HG02623 (cell line): Measurements from ENCODE around the gene ARL4A.

Source experiments
- ATAC-seq: cut with Tn5 transposase; IDR thresholded peaks from one replicate; pipeline ENCODE4 v1.9.1; 2021; ENCODE audit warnings: moderate library complexity; ENCODE audit not compliant: unreplicated experiment

ARL4A gene

DNA sequence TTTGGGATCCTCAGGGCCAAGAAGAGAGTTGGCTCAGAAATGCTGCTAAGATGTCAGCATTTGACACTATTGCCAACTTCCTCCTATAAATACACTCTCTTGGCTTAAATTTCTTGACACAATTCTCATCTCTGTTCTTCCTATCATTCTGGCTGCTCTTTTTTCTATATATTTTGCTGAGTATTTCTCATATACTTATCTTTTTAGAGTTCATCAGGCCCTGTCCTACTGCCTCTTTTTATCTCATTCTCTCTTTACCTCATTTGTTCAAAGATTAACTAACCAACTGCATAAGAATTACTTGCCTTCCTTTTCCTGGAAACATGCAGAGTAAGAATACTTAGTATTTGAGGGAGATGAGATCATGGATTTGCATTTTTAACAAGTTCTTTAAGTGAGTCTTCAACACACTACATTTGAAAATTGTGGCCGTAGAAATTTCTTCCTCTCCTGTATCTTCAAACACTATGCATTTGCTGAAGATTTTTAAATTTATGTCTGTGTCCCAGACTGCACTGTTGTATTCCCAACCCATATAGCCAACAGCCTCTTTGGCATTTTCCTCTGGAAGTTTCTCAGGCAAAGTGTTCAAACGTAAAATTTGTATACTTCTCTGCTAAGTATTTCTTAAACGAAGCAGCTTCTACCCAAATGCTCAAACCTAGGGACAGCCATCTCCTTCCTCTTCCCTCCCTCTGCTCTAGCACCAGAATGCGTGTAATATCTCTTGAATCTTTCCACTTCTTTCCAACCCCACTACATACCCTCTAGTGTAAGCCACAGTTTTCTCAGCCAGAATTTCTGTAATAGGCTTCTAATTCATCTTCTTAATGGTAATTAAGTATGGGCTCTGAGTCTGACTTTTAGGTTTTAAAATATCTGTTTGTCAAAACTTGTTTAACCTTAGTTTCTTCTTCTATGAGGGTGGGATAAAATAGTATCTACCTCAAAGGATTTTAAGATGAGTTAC is 35.5 kb downstream of the ARL4A start:
- ATAC-seq: no peak

DNA sequence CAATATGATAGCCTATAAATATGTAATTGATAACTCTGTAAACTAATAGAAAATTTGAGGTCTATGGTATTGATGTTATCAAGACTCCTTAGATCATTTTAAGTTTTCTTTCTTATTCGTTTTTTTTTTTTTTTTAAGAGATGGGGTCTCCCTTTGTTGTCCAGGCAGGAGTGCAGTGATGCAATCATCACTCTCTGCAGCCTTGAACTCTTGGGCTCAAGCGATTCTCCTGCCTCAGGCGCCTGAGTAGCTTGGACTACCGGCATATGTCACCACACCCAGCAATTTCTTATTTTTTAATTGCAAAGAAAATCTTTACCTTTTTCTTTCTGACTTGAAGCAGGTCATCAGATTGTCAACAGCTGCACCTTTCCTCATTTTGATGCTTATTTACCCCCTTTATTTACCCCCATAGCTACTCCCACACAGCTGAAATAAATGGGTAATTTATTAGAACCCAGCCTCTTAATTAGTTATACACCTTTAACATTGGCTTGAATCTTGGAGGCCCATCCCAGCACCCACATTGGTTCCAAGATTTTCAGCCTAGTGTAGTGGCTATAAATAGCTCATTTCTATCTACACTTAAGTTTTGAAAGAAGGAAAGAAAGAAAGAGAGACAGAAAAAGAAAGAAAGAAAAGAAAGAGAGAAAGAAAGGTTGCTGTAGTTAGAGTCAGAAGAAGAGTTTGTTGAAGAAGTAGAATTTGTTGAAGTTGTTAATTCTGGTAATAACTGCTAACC is 38.3 kb downstream of the ARL4A start:
- ATAC-seq: no peak

DNA sequence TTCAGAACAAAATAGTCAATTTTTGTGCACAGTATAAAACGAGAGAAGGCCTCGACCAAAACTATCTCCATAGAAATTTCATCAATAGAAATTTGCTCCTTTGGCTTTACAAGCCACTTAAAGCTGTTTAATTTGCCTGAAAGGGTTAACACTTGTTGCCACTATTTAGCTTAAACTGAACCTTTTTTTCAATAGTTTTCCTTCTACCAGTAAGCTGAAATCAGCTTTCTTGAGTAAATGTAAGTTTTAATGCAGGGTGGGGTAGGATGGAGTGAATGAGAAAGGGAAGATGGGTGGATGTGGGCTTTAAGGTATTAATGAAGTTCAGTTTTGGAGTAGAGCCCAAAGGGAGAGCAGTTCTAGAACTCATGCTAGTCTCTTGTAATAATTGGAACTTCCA is 39.5 kb downstream of the ARL4A start:
- ATAC-seq: no peak

DNA sequence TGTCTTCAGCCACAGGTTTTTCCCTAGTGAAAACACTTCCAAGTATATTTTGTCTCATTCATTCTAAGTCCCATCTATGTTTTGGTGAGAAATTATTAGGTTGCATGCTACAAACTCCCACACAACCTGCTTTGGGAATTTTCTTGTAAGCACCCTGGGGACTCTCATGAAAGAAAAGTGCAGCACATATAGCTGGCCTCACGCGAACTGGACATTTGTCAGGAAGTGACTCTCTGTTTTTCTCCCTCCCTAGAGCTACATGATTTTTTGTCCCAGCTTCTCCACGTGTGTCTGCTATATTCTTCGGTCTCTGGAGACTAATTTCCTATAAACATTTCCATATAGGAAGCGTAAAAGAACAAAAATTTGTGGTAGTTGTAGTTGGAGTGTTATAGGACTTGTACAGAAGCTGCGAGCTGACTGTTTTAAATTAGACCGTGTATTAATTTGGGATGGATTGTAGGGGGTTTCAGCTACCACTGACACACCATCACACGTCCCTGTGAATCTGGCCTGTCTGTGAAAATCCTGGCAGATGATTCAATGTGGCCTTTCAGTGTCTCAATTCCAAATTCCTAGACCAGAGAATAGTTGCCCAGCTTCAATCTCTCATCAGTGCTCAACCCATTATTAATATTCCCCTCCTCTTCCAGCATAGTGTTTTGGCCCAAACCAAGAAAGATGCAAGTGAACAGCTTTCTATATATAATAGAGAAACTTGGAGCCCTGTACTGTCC is 40.2 kb downstream of the ARL4A start:
- no peak for ATAC-seq

DNA sequence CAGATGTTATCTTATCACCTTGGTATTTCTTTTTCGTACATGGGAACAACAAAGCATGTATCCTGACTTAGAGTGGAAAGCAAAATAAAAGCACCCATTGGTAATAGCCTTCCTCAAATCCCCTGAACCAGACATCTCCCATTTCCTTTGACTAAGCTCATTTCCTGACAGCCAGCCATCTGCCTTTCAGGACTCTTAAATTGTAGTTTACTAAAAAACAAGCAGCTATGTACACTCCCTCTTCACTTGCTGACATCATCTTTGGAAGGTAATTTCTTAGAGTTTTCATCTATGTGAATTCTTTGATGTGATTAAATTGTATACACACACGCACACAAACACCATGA is 40.7 kb downstream of the ARL4A start:
- no peak for ATAC-seq

DNA sequence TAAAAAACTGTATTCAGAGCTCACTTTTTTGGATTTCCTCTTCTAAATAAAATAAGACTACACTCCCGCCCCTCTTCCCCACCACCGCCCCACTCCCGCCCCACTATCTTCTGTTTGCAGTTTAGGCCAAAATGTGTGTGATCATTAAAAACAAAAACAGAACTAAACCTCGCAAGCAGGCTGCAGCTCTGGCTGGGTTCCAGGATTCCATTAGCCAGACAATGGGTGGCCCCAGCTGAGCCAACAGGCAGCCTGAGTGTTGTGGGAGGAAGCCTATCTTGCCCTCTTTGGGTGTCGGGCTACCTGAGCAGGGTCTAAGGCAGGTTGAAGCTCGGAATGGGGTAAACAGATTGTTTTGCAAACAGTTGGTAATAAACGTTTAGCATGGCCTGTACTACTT is 41.7 kb downstream of the ARL4A start:
- no peak for ATAC-seq

DNA sequence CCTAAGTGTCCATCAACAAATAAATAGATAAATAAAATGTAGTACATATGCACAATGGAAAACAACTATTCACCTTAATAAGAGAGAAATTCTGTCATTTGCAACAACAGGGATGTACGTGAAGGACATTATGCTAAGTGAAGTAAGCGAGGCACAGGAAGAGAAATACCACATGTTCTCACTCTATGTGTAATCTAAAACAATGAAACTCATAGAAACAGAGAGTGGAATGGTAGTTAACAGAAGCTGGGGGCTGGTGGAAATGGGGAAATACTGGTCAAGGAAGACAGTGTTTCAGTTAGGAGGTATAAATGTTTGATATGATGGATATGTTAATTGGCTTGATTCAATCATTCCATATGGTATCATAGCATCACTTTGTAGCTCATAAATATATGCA is 43.1 kb downstream of the ARL4A start:
- no peak for ATAC-seq

DNA sequence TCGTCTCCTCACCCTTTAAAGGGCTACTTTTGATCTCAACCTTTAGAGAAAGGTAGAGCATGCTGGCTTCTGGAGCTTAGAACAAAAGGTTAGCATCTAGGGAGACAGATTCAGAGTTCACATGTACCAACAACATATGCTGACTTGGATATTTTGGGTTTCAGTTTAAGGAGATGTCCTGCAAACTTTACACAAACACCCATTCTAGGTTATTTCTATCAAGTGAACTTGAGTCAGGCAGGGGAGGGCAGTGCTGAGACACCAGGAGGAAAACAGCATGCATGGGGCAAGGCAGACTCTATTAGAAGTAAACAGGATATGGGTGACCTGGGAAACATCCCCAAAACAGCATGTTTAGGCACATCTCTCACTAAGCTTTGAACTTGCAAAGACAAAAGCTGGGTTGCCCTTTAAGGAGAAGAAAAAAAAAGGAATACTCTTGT is 43.8 kb downstream of the ARL4A start:
- ATAC-seq: no peak

DNA sequence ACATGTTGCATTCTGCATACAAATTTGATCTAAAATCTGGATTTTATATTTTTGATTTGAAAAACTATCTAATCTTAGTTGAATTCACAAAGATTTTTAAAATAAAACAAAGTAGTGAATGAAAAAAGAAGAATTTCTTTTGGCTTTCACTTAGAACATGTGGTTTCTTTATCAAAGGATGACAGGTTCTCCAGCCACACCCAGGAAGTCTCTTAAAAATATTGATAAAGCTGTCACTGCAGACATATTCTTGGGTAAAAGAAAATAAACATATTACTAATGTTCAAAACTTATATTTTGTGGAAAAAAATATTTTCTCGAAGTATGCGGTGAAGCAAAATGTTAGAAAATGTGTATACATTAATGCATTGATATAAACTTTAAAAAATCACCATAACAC is 44.3 kb downstream of the ARL4A start:
- ATAC-seq: no peak

DNA sequence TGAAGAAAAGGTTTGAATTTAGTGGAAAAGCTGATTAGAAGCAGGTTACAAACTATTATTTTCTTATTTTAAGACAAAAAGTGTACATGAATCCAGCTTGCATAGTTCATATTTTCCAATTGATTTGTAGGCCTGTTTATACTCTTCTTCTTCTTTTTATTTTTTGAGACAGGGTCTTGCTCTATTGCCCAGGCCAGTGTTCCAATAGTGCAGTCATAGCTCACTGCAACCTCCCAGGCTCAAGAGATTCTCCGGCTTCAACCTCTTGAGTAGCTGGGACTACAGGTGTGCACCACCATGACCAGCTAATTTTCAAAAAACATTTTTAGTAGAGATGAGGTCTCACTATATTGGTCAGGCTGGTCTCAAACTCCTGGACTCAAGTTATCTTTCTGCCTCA is 45.0 kb downstream of the ARL4A start:
- no peak for ATAC-seq

DNA sequence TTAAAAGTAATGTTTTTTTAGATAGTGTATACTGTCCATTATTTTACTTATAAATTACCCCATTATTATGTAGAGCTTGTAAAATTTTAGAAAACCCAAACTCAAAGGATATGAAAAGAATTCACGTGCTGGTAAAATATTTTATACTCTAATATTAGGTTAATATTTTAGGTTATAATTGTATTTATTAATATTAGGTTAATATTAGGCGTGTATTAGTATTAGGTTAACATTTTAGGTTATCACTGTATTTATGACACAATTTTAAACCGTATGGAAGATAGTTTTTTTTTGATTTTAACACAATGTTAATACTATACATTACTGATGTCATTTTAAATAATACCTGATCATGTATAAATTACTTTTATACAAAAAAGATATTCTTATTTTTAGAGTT is 48.5 kb downstream of the ARL4A start:
- ATAC-seq: no peak

DNA sequence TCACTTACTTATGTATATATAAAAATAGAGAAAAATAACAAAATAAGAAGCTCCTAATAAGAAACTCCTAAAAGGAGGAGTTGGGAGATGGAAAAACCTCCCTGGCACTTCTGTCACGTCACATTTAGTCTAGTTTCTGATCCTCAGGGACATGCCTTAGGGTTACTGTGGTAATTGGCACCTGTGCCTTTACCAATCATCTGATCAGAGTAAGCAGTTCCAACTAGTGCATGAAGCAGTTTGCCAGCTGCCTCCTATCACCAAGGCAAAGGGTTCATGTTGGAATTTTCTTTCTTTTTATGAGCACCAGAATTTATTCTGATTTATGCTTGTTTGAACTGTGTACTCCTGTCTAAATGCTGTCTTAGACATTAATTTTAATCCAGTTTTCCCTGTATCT is 49.9 kb downstream of the ARL4A start:
- no peak for ATAC-seq

DNA sequence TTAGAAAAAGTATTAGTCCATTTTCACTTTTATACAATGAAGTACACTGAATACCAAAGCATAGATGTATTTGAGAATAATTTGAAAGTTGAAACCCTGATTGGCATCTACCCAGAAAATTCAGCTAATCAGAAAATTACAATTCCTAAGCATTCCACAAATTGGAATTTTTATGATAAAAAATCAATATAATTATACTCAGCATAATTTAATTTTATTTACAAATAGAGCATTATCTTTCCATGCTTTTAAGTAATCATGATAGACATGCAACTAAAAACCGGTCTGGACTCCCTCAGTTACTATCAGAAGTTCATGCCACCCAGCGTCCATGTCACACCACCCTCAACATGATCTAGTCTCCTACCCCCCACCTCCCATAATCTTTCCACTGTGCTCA is 50.4 kb downstream of the ARL4A start:
- no peak for ATAC-seq

DNA sequence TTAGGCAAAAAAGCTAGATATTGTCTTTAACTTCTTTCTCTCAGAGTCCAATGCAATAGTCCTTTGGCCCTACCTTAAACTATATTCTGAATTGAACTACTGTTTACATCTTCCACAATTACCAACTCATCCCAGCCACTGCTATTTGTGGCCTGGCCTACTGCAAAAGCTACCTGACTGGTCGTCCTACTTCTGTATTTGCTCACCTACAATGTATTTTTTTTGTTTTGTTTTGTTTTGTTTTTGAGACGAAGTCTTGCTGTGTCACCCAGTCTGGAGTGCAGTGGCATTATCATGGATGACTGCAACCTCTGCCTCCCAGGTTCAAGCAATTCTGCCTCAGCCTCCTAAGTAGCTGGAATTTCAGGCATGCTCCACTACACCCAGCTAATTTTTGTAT is 51.2 kb downstream of the ARL4A start:
- ATAC-seq: no peak
